ENCODE data around the gene GPR132. TPM values are rescaled to one million over a fixed set of nuclear protein-coding genes. Genes with fewer than 3 reads are reported as not detected.
"Not testable (repeated sequence)": the region's sequence is repeated elsewhere in the genome, so short reads cannot be mapped to it uniquely, and the experiment has no call there.

The GPR132 gene
- total and polyA plus RNA-seq, 8 donors, result 0.14 to 2.3 (median 0.55) TPM

- intact Hi-C loops (cut with DNase I), result no loop called here
- FAIRE-seq (no peak), DNase-seq (no peak), ATAC-seq (peak in 2 of 4 donors; percentile 23 to 24)
- H3K4me1 ChIP-seq, result no peaks in the 10 kb centered on the region
- H3K4me3 ChIP-seq, result no peak overlapping the region
- no peak for TF ChIP-seq CTCF (IDR thresholded peaks at IDR 0.05)
- H3K27me3 ChIP-seq, result no peaks in the 10 kb centered on the region
- no peaks in the 10 kb centered on the region for H3K9me3 ChIP-seq
- 84 to 89% methylated on average over 17 of the region's 17 CpGs for WGBS, 2 donors
- H3K27ac ChIP-seq, result no peak overlapping the region
- no peaks in the 10 kb centered on the region for H3K36me3 ChIP-seq
Measured at GRCh38 chr14:105034315-105035039, 30.8 kb downstream of the GPR132 start.

GRCh38 chr14:105033412-105033900 lies 31.8 kb downstream of the GPR132 start:
- peak overlapping the region; percentile 7 to 46 (median 23) for H3K4me3 ChIP-seq
- H3K27me3 ChIP-seq; H3K4me1 ChIP-seq; H3K36me3 ChIP-seq; H3K9me3 ChIP-seq; DNase-seq; FAIRE-seq; intact Hi-C loops (cut with DNase I): not testable (repeated sequence)
- 5 to 6% methylated on average over 43 to 45 of the region's 45 CpGs for WGBS, 2 donors
- peak overlapping the region; percentile 16 to 52 (median 22) for H3K27ac ChIP-seq
- ATAC-seq, result peak in 1 of 4 donors; percentile 21

GRCh38 chr14:105032451-105032901 lies 32.8 kb downstream of the GPR132 start:
- peak in 2 of 4 donors; percentile 15 to 16 for ATAC-seq
- H3K4me1 ChIP-seq; FAIRE-seq; DNase-seq; H3K36me3 ChIP-seq; H3K27me3 ChIP-seq; H3K4me3 ChIP-seq; H3K9me3 ChIP-seq; intact Hi-C loops (cut with DNase I): not testable (repeated sequence)
- 81 to 85% methylated on average over 5 of the region's 5 CpGs for WGBS, 2 donors
- H3K27ac ChIP-seq, result peak overlapping the region in 2 of 4 donors; percentile 30 to 52

- Histone ChIP-seq H3K27ac (no peak overlapping the region), H3K4me1 (no peaks in the 10 kb centered on the region), H3K36me3 (no peaks in the 10 kb centered on the region), H3K9me3 (no peaks in the 10 kb centered on the region), H3K4me3 (no peak overlapping the region), H3K27me3 (no peaks in the 10 kb centered on the region)
- no peak for TF ChIP-seq CTCF (IDR thresholded peaks at IDR 0.05)
- DNase-seq (no peak), ATAC-seq (no peak), FAIRE-seq (no peak)
- WGBS, 2 donors, result 74 to 79% methylated on average over 9 of the region's 9 CpGs
- intact Hi-C loops (cut with DNase I), result no loop called here
Measured at GRCh38 chr14:105030836-105031396, 34.3 kb downstream of the GPR132 start.

- intact Hi-C loops (cut with DNase I), result no loop called here
- no peak for DNase-seq
- Histone ChIP-seq H3K4me1 (no peaks in the 10 kb centered on the region), H3K27me3 (no peaks in the 10 kb centered on the region), H3K36me3 (no peaks in the 10 kb centered on the region), H3K4me3 (no peak overlapping the region), H3K9me3 (no peaks in the 10 kb centered on the region), H3K27ac (no peak overlapping the region)
- no peak for ATAC-seq
- no peak for FAIRE-seq
- 69 to 78% methylated on average over 2 of the region's 2 CpGs for WGBS, 2 donors
- no peak for TF ChIP-seq CTCF (IDR thresholded peaks at IDR 0.05)
Measured at GRCh38 chr14:105030194-105030593, 35.0 kb downstream of the GPR132 start.

GRCh38 chr14:105029402-105029801 lies 35.8 kb downstream of the GPR132 start:
- Histone ChIP-seq H3K27me3 (no peaks in the 10 kb centered on the region), H3K4me3 (no peak overlapping the region), H3K9me3 (no peaks in the 10 kb centered on the region), H3K27ac (no peak overlapping the region), H3K4me1 (no peaks in the 10 kb centered on the region), H3K36me3 (no peaks in the 10 kb centered on the region)
- TF ChIP-seq CTCF (IDR thresholded peaks at IDR 0.05), result no peak
- intact Hi-C loops (cut with DNase I), result no loop called here
- no peak for DNase-seq
- FAIRE-seq, result no peak
- ATAC-seq, result no peak
- WGBS, 2 donors, result 61 to 77% methylated on average over 7 of the region's 7 CpGs

Data from pancreas (tissue), 10 donors.